GM23338 (cell line): Measurements from ENCODE around the gene TENM4. TPM values are rescaled to one million over a fixed set of nuclear protein-coding genes. Genes with fewer than 3 reads are reported as not detected.

Experiments used
- ATAC-seq: fragments of 200-7000 bp; cut with Tn5 transposase; 3 replicates; pipeline ENCODE4 v1.9.1; 2020
- DNase-seq: peaks from one replicate; pipeline ENCODE4 v3.0.0-alpha.2; 2015; ENCODE audit warnings: low spot score
- H2AFZ ChIP-seq: fragments of 200-600 bp; sonication (generic); 2 replicates; pipeline ENCODE4 v1.8.0; 2016; ENCODE audit warnings: antibody characterized with exemption, mild to moderate bottlenecking, moderate library complexity
- H3F3A ChIP-seq: fragments of 200-600 bp; sonication (generic); replicated peaks from 2 replicates; pipeline ENCODE4 v1.8.0; 2017; ENCODE audit warnings: antibody characterized with exemption, mixed run types, low read depth
- H3K27ac ChIP-seq: fragments of 200-600 bp; sonication (generic); 2 replicates; pipeline ENCODE4 v1.6.1; 2016; ENCODE audit warnings: low read depth
- H3K27me3 ChIP-seq: fragments of 200-600 bp; sonication (generic); 2 replicates; pipeline ENCODE4 v1.8.0; 2016; ENCODE audit warnings: mild to moderate bottlenecking, mixed run types, moderate library complexity; ENCODE audit not compliant: insufficient read depth
- H3K36me3 ChIP-seq: fragments of 200-600 bp; sonication (generic); 2 replicates; pipeline ENCODE4 v1.8.0; 2016; ENCODE audit warnings: mild to moderate bottlenecking; ENCODE audit not compliant: insufficient read depth
- H3K4me1 ChIP-seq: fragments of 200-600 bp; sonication (generic); 2 replicates; pipeline ENCODE4 v1.8.0; 2016; ENCODE audit warnings: mild to moderate bottlenecking, moderate library complexity; ENCODE audit not compliant: insufficient read depth
- H3K4me2 ChIP-seq: fragments of 200-600 bp; sonication (generic); 2 replicates; pipeline ENCODE4 v1.7.1; 2017; ENCODE audit warnings: mixed run types
- H3K4me3 ChIP-seq: fragments of 200-600 bp; sonication (generic); 2 replicates; pipeline ENCODE4 v1.6.1; 2016; ENCODE audit warnings: mixed run types
- H3K79me2 ChIP-seq: fragments of 200-600 bp; sonication (generic); replicated peaks from 2 replicates; pipeline ENCODE4 v1.8.0; 2017; ENCODE audit warnings: mild to moderate bottlenecking; ENCODE audit not compliant: insufficient read depth
- H3K9me2 ChIP-seq: fragments of 200-600 bp; sonication (generic); 2 replicates; pipeline ENCODE4 v1.8.0; 2017; ENCODE audit not compliant: insufficient read depth
- H4K20me1 ChIP-seq: fragments of 200-600 bp; sonication (generic); replicated peaks from 2 replicates; pipeline ENCODE4 v1.8.0; 2017; ENCODE audit warnings: mild to moderate bottlenecking; ENCODE audit not compliant: insufficient read depth
- H3K27ac Mint-ChIP-seq: 2 replicates; pipeline ENCODE4 v1.8.0; 2020; ENCODE audit warnings: inconsistent platforms, mild to moderate bottlenecking, moderate library complexity, mixed read lengths
- H3K27me3 Mint-ChIP-seq: 3 replicates; pipeline ENCODE4 v1.8.0; 2022; ENCODE audit warnings: low read depth, mild to moderate bottlenecking, moderate library complexity, mixed read lengths, inconsistent platforms; ENCODE audit not compliant: insufficient read depth, poor library complexity
- H3K36me3 Mint-ChIP-seq: 3 replicates; pipeline ENCODE4 v1.8.0; 2021; ENCODE audit warnings: low read depth, mild to moderate bottlenecking, inconsistent platforms, moderate library complexity, mixed read lengths
- H3K4me1 Mint-ChIP-seq: 3 replicates; pipeline ENCODE4 v1.8.0; 2020; ENCODE audit warnings: mild to moderate bottlenecking, inconsistent platforms, mixed read lengths
- H3K4me3 Mint-ChIP-seq: 3 replicates; pipeline ENCODE4 v1.8.0; 2021; ENCODE audit warnings: moderate library complexity, mild to moderate bottlenecking, inconsistent platforms, mixed read lengths
- H3K9me3 Mint-ChIP-seq: 3 replicates; pipeline ENCODE4 v1.8.0; 2020; ENCODE audit warnings: moderate library complexity, mild to moderate bottlenecking, inconsistent platforms, mixed read lengths
- CREB1 ChIP-seq: fragments of 250-450 bp; sonication (Bioruptor Pico); IDR thresholded peaks from 2 replicates; pipeline ENCODE4 v1.5.0; 2020; ENCODE audit warnings: low read depth, mild to moderate bottlenecking, moderate library complexity
- EZH2phosphoT487 ChIP-seq: fragments of 200-600 bp; sonication (generic); IDR thresholded peaks from one replicate; pipeline ENCODE4 v1.8.1; 2018; ENCODE audit warnings: antibody characterized with exemption; ENCODE audit not compliant: unreplicated experiment
- JUNB ChIP-seq: IDR thresholded peaks from one replicate; pipeline ENCODE4 v1.6.1; 2016; ENCODE audit warnings: antibody characterized with exemption; ENCODE audit not compliant: unreplicated experiment
- NANOG ChIP-seq: IDR thresholded peaks from 2 replicates; pipeline ENCODE4 v1.6.1; 2016; ENCODE audit warnings: antibody characterized with exemption, borderline replicate concordance
- POLR2AphosphoS5 ChIP-seq: IDR thresholded peaks from 2 replicates; pipeline ENCODE4 v1.6.1; 2016; ENCODE audit warnings: antibody characterized with exemption, low read depth
- ZNF114 ChIP-seq: fragments of 250-450 bp; sonication (Bioruptor Pico); IDR thresholded peaks from 2 replicates; pipeline ENCODE4 v1.5.0; 2020; ENCODE audit warnings: mild to moderate bottlenecking, moderate library complexity
- ZNF462 ChIP-seq: fragments of 250-450 bp; sonication (Bioruptor Pico); IDR thresholded peaks from 2 replicates; pipeline ENCODE4 v1.5.0; 2020; ENCODE audit warnings: mild to moderate bottlenecking, moderate library complexity
- polyA plus RNA-seq: library from polyadenylated mRNA; unstranded; fragments of >200 nt; fragmentation: Nextera tagmentation; extraction: Ambion mirVana; gene quantifications from 2 replicates; pipeline ENCODE4 v1.2.1, GENCODE V29; 2016
- total RNA-seq: library from RNA; depleted of rRNA; stranded (reverse); fragments of >200 nt; shearing (Covaris generic); gene quantifications from 2 replicates; pipeline ENCODE4 v1.2.3, GENCODE V29; 2014
- TF ChIP-seq, protein P1 (sequence below): IDR thresholded peaks from 2 replicates; pipeline ENCODE4 v1.6.1; 2016; ENCODE audit warnings: antibody characterized with exemption

Gene TENM4
- total and polyA plus RNA-seq, 2 experiments from 2014 or later, result 7.3 TPM

DNA sequence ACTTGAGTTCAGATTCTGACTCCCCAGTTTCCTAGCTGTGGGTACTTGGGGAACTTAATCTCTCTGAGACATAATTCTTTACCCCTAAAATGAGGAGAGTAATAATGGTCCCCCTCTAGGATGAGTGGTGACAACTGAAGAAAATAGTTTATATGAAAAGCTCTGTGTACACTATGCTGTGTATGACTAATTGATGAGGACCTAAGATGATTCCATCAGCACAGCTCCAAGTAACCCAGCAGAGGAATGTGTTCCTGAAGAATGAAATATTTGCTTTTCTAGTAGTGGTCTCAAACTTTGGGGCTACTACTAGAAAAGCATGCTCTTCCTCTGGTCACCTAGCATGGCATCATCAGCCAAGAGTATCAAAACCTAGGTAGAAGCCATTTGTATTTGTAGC is 648.9 kb downstream of the TENM4 start:
- H3K9me2 ChIP-seq, result no peaks in the 10 kb centered on the region
- no peak overlapping the region for H2AFZ ChIP-seq
- no peak for ATAC-seq
- no peaks in the 10 kb centered on the region for H3K36me3 ChIP-seq
- no peak for DNase-seq
- TF ChIP-seq ZNF462 (CRISPR knock-in tag) (no peak), EZH2phosphoT487 (no peak), JUNB (no peak), POLR2AphosphoS5 (no peak), CREB1 (CRISPR knock-in tag) (no peak), ZNF114 (CRISPR knock-in tag) (no peak), NANOG (no peak)
- TF ChIP-seq, protein P1, sequence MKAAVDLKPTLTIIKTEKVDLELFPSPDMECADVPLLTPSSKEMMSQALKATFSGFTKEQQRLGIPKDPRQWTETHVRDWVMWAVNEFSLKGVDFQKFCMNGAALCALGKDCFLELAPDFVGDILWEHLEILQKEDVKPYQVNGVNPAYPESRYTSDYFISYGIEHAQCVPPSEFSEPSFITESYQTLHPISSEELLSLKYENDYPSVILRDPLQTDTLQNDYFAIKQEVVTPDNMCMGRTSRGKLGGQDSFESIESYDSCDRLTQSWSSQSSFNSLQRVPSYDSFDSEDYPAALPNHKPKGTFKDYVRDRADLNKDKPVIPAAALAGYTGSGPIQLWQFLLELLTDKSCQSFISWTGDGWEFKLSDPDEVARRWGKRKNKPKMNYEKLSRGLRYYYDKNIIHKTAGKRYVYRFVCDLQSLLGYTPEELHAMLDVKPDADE, result no peak
- H3K4me3 Mint-ChIP-seq, result no peak overlapping the region
- H3K36me3 Mint-ChIP-seq, result no peaks in the 10 kb centered on the region; the same call in 2 of the 3 replicates
- H3K4me1 Mint-ChIP-seq, result no peaks in the 10 kb centered on the region
- no peaks in the 10 kb centered on the region for H4K20me1 ChIP-seq
- H3K27me3 ChIP-seq, result no peaks in the 10 kb centered on the region
- no peaks in the 10 kb centered on the region for H3K79me2 ChIP-seq
- H3K9me3 Mint-ChIP-seq, result no peaks in the 10 kb centered on the region
- no peak overlapping the region for H3K4me2 ChIP-seq
- H3F3A ChIP-seq, result no peaks in the 10 kb centered on the region
- no peak overlapping the region for H3K27ac ChIP-seq
- H3K27ac Mint-ChIP-seq, result no peak overlapping the region
- H3K4me1 ChIP-seq, result no peaks in the 10 kb centered on the region
- H3K27me3 Mint-ChIP-seq, result peaks cover 2% of the 10 kb centered on the region
- no peak overlapping the region for H3K4me3 ChIP-seq
